ENCODE measurements around the gene ISX. TPM values are rescaled to one million over a fixed set of nuclear protein-coding genes. Genes with fewer than 3 reads are reported as not detected.

The ISX gene
- total and polyA plus RNA-seq, 10 of the 15 experiments (the other 5 are each of a cell fraction or from before 2014, with no cell fraction given) = 0.05 to 0.66 (median 0.25) TPM

- TF ChIP-seq ZBTB11 (CRISPR knock-in tag; IDR thresholded peaks at IDR 0.05) = no peak
- TF ChIP-seq POLR2AphosphoS5 (IDR thresholded peaks at IDR 0.05; ENCODE audit: low read length) = no peak
Measured at GRCh38 chr22:35132568-35132967, 66.6 kb downstream of the ISX start (continued).

GRCh38 chr22:35133702-35134380 lies 67.9 kb downstream of the ISX start:
- no TSS peak for BruUV-seq (replicated peaks)

More at GRCh38 chr22:35133702-35134380, 67.9 kb downstream of the ISX start:
- ATAC-seq = no peak
- no peaks in the 10 kb centered on the region for H3K27me3 ChIP-seq (replicated peaks in 1 of 2; ENCODE audit: control insufficient read depth in 2 of 2, insufficient read depth in 2 of 2, low read length in 1 of 2)
- in situ Hi-C loops (cut with MboI) (no loop called here), intact Hi-C loops (cut with micrococcal nuclease; ENCODE audit: unreplicated experiment) (no loop called here)
- H3K9me3 ChIP-seq (replicated peaks; ENCODE audit: control insufficient read depth, insufficient read depth, low read length) = peaks cover 9% of the 10 kb centered on the region
- H4K20me1 ChIP-seq (ENCODE audit: control insufficient read depth, insufficient read depth) = no peaks in the 10 kb centered on the region
- no peak overlapping the region; the same call in 1 of the 2 replicates for H3K4me2 ChIP-seq (ENCODE audit: control insufficient read depth, insufficient read depth)
- ChIA-PET POLR2A (no interaction called here), SMC1A (ENCODE audit: uncharacterized antibody, unreplicated experiment) (interaction anchor here (0.8 kb wide), 1 partner anchor 87 kb away, joined by 3 read pairs; no protein-coding TSS in a partner anchor), CTCF (interaction anchor here (1.3 to 2.6 kb wide), 2 partner anchors 16 to 17 kb away, joined by 5 to 15 read pairs; no protein-coding TSS in a partner anchor), RAD21 (ENCODE audit: unreplicated experiment) (interaction anchor here (1.0 kb wide), 2 partner anchors 15 to 80 kb away, joined by 3 to 4 read pairs; no protein-coding TSS in a partner anchor)
- H3K4me1 ChIP-seq (ENCODE audit: control insufficient read depth, insufficient read depth, low read length) = peaks cover 70% of the 10 kb centered on the region
- H3K9ac ChIP-seq (ENCODE audit: control insufficient read depth, insufficient read depth, low read length) = no peak overlapping the region
- no peak overlapping the region for H2AFZ ChIP-seq (ENCODE audit: control insufficient read depth, low read depth, low read length)
- WGBS (ENCODE audit: insufficient coverage, insufficient replicate concordance, low lambda C conversion rate, missing lambda C conversion rate) = 90% methylated on average over 12 of the region's 14 CpGs
- no peak overlapping the region for H3K4me3 ChIP-seq
- peak overlapping the region; percentile 22; the same call in 1 of the 2 replicates for H3K27ac ChIP-seq (ENCODE audit: control insufficient read depth, insufficient read depth)
- DNase-seq (ENCODE audit: low read depth, low spot score) = no peak
- TF ChIP-seq, protein P1, sequence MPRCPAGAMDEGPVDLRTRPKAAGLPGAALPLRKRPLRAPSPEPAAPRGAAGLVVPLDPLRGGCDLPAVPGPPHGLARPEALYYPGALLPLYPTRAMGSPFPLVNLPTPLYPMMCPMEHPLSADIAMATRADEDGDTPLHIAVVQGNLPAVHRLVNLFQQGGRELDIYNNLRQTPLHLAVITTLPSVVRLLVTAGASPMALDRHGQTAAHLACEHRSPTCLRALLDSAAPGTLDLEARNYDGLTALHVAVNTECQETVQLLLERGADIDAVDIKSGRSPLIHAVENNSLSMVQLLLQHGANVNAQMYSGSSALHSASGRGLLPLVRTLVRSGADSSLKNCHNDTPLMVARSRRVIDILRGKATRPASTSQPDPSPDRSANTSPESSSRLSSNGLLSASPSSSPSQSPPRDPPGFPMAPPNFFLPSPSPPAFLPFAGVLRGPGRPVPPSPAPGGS (IDR thresholded peaks at IDR 0.05; ENCODE audit: borderline replicate concordance, insufficient read depth, low read depth, low read length, poor library complexity, severe bottlenecking) = peak; percentile 40
- TF ChIP-seq MLLT1 (IDR thresholded peaks at IDR 0.05) (peak; percentile 61; the same call in 1 of the 2 replicates), MAX (IDR thresholded peaks at IDR 0.05; ENCODE audit: low read depth, low read length) (no peak)
- H3K79me2 ChIP-seq (ENCODE audit: control insufficient read depth, insufficient read depth, low read length) = no peaks in the 10 kb centered on the region
- no peak for FAIRE-seq
- H3K36me3 ChIP-seq (ENCODE audit: control insufficient read depth in 2 of 2, insufficient read depth in 2 of 2, low read length in 1 of 2) = no peaks in the 10 kb centered on the region

Measured in GM12878 (cell line).